22Rv1 (cell line): ENCODE data around the gene TMEM143.
A peak's percentile ranks its signal among the peaks of the same experiment; 100 is the strongest.

Source experiments
- H3K27ac ChIP-seq: fragments of 450-650 bp; 2 replicates; pipeline ENCODE4 v1.5.1; 2017
- CTCF ChIP-seq: fragments of 450-650 bp; IDR thresholded peaks from 2 replicates; pipeline ENCODE4 v1.5.1; 2017; ENCODE audit warnings: mild to moderate bottlenecking
- ZFX ChIP-seq: fragments of 450-650 bp; IDR thresholded peaks from 2 replicates; pipeline ENCODE4 v1.6.1; 2017; ENCODE audit warnings: antibody characterized with exemption, borderline replicate concordance

TMEM143 gene

DNA sequence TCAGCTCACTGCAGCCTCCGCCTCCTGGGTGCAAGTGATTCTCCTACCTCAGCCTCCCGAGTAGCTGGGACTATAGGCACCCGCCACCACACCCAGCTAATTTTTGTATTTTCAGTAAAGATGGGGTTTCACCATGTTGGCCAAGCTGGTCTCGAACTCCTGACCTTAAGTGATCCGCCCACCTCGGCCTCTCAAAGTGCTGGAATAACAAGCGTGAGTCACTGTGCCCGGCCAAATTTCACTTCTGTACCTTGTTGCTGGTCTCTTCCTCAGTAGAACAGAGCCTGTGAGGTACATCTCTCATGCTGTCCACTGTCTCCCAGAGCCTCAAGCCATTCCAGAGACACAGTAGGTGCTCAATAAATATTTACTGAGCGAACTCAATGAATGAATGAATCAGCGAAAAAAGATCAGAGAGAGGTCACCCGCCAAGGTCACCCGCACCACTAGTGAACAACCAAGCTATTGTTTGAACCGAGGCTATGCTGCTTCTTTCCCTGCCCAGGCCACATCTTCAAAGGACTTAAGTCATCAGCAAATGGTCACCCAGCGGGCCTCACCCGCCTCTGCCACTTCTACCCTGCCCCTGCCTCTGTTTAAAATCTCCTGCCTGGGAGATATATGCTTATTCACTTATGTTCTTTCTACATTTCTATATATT lies 9.3 kb downstream of the TMEM143 start:
- H3K27ac ChIP-seq = 0 out of 2 replicates have a peak overlapping the region, but pooled peaks have one; percentile 8
- TF ChIP-seq CTCF (no peak), ZFX (no peak)

GRCh38 chr19:48353677-48354076 lies 10.1 kb downstream of the TMEM143 start:
- TF ChIP-seq CTCF = no peak
- TF ChIP-seq ZFX = no peak
- no peak overlapping the region for H3K27ac ChIP-seq

- no peak overlapping the region for H3K27ac ChIP-seq
- no peak for TF ChIP-seq ZFX
- TF ChIP-seq CTCF = peak; percentile 89
These were observed 12.4 kb downstream of the TMEM143 start for GRCh38 chr19:48351341-48351752.

DNA sequence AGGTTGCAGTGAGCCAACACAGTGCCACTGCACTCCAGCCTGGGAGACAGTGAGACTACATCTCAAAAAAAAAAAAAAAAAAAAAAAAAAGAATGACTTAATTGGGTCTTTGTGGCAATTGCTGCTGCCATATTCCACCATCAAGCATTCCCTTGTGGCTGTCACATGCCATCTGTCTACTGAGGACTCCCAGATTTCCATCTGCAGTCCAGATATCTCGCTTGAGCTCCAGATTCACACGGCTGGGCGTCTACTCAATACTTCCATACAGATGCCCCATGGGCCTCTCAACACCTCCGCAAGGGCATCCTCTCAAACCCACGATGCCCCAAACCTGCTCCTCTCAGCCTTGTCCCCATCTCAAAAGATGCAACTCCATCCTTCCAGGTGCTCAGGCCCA lies 12.9 kb downstream of the TMEM143 start:
- no peak overlapping the region for H3K27ac ChIP-seq
- TF ChIP-seq CTCF = no peak
- no peak for TF ChIP-seq ZFX

DNA sequence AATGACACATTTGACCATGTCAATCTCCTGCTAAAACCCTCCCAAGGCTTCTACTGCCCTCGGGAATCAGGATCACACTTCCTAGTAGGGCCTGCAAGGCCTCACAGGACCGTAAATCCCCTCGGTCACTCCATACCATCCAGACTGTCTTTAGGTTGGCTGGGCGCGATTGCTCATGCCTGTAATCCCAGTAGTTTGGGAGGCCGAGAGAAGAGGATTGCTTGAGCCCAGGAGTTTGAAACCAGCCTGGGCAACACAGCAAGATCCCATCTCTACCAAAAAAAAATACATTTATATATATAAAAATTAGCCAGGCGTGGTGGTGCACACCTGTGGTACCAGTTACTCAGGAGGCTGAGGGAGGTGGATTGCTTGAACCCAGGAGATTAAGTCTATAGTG lies 15.0 kb downstream of the TMEM143 start:
- no peak overlapping the region for H3K27ac ChIP-seq
- TF ChIP-seq ZFX = no peak
- TF ChIP-seq CTCF = no peak

DNA sequence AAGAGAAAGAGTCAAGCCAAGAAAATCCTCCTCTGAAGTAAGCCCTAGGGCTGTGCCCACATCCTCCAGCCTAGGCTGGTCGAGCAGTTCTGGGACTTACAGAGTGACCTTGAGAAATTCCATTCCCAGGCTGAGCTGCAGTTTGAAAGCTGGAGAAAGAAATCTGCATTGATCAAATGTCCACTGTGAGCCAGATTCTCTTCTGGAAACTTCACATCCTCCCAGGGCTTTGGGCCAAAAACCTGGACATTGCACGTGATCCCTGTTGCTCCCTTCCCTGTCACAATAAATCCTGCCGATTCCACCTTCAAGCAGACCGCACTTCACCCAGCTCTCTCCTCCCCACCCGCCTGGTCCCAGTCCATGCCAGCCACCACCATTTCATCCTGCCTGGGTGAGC lies 15.7 kb downstream of the TMEM143 start:
- TF ChIP-seq CTCF = no peak
- no peak for TF ChIP-seq ZFX
- H3K27ac ChIP-seq = no peak overlapping the region

DNA sequence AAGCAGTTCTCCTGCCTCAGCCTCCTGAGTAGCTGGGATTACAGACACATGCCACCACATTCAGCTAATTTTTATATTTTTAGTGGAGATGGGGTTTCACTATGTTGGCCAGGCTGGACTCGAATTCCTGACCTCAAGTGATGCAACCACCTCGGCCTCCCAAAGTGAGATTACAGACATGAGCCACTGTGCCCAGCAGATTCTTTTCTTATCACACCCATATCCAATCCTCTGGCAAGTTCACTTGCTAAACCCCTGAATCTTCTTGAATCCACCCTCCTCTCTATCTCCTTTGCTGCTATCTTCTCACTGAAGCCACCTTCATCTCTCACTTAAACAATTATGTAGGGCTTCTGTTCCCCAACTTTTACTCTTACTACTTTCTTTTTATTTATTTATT lies 17.5 kb downstream of the TMEM143 start:
- TF ChIP-seq CTCF = no peak
- TF ChIP-seq ZFX = no peak
- no peak overlapping the region for H3K27ac ChIP-seq
